Stomach (tissue), 4 donors: ENCODE results near the gene ERCC5.

Experiments
- CTCF ChIP-seq, 7 experiments: fragments of 450-650 bp in 4 of 7; fragments of 200-600 bp in 3 of 7; sonication (generic) in 3 of 7; IDR thresholded peaks; one replicate each; pipeline ENCODE4 v1.5.1; 2016 to 2019; ENCODE audit warnings: antibody characterized with exemption in 7 of 7, control low read depth in 2 of 7, mild to moderate bottlenecking in 1 of 7
- POLR2A ChIP-seq, 4 donors: fragments of 450-650 bp; IDR thresholded peaks; one replicate each; pipeline ENCODE4 v1.6.1; 2016; ENCODE audit warnings: antibody characterized with exemption in 4 of 4, control low read depth in 2 of 4, mild to moderate bottlenecking in 1 of 4, moderate library complexity in 1 of 4

DNA sequence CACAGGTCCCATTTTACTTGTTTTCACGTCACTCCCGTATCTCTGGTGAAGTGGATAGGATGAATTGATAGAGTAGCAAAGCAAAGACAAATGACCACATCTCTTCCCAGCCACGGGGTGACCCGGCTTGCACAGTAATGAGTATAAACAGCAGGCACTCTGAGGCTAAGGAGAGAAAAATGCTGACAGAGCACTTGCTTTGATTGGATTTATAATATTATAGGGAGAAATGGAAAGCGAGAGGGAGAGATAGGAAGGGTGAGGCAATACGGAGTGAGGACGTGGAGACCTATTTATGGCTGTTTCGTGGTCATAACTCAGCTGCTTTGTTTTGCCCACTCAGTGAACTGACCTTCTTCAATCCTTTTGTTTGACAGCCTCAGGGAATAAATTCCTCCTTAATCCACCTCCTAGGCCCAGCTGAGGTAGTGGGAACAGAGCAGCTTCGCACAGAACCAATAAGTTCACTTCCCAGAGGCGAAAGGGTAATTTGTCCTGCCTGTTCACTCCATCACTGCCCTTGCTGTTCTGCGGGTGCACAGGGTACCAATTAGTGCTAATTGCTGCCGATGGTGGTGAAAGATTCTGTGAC is 68.6 kb downstream of the ERCC5 start:
- TF ChIP-seq CTCF (IDR thresholded peaks at IDR 0.05) (no peak), POLR2A (IDR thresholded peaks at IDR 0.05) (no peak)
